Breast epithelium (tissue), 3 donors: ENCODE data around the gene TLX1.

ENCODE experiments used
- POLR2AphosphoS5 ChIP-seq, 3 donors: sonication (generic); formaldehyde crosslinking; IDR thresholded peaks; one replicate each; pipeline ENCODE4 v1.6.1; 2017; ENCODE audit warnings: antibody characterized with exemption in 3 of 3
- TF ChIP-seq, protein P1 (sequence below), 3 donors: fragments of 450-650 bp; IDR thresholded peaks; one replicate each; pipeline ENCODE4 v1.5.1; 2016 to 2017; ENCODE audit warnings: antibody characterized with exemption in 3 of 3, mild to moderate bottlenecking in 3 of 3, moderate library complexity in 3 of 3

DNA sequence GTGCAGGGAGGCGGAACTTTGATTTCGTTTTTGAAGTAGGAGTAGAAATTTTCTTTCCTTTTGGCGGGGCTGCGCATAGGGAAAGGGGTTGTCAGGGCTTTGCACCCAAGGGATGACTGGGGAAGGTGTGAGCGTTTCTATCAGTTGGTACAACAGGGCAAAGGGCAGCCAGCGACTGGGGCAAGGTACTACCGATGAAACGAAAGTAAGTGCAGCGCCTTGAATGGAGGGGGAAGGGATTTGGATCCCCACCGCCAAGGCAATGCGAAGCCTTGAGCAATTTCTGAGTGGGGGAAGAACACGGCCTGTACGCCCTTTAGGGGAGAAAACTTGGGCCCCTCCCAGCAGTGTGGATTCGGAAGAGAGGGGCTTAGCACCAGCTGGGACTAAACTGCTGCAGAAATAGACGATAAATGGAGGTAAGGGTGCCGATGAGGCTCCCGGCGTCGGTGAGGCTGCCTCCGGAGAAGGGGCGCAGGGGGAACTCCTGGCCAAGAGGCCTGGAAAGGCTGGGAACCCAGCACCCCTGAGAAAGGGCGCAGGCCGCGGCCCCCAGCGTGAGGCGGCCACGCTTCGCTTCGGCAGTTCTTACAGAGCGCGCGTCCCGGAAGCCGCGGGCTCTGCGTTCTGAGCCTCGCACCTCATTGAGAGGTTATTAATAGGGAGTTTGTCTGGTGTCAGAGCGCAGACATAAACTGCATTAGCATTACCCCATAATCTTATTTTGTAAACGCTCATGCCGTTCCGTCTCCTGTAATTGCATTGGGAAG, 10.0 kb upstream of the TLX1 start:
- TF ChIP-seq POLR2AphosphoS5 (IDR thresholded peaks at IDR 0.05), result no peak
- TF ChIP-seq, protein P1, sequence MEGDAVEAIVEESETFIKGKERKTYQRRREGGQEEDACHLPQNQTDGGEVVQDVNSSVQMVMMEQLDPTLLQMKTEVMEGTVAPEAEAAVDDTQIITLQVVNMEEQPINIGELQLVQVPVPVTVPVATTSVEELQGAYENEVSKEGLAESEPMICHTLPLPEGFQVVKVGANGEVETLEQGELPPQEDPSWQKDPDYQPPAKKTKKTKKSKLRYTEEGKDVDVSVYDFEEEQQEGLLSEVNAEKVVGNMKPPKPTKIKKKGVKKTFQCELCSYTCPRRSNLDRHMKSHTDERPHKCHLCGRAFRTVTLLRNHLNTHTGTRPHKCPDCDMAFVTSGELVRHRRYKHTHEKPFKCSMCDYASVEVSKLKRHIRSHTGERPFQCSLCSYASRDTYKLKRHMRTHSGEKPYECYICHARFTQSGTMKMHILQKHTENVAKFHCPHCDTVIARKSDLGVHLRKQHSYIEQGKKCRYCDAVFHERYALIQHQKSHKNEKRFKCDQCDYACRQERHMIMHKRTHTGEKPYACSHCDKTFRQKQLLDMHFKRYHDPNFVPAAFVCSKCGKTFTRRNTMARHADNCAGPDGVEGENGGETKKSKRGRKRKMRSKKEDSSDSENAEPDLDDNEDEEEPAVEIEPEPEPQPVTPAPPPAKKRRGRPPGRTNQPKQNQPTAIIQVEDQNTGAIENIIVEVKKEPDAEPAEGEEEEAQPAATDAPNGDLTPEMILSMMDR (IDR thresholded peaks at IDR 0.05), result no peak
